GM23248 (cell line): ENCODE measurements around the gene KCNG2. TPM values are rescaled to one million over a fixed set of nuclear protein-coding genes. Genes with fewer than 3 reads are reported as not detected.
A peak's percentile ranks its signal among the peaks of the same experiment; 100 is the strongest.

Experiments used
- DNase-seq: peaks from one replicate; pipeline ENCODE4 v3.0.0-alpha.2; 2015
- H2AFZ ChIP-seq: fragments of 200-600 bp; sonication (generic); 2 replicates; pipeline ENCODE4 v1.6.1; 2016; ENCODE audit warnings: antibody characterized with exemption
- H3F3A ChIP-seq: fragments of 200-600 bp; sonication (generic); 2 replicates; pipeline ENCODE4 v1.6.1; 2016; ENCODE audit warnings: mild to moderate bottlenecking, antibody characterized with exemption, mixed run types; ENCODE audit not compliant: insufficient read depth
- H3K27ac ChIP-seq: fragments of 200-600 bp; sonication (generic); 2 replicates; pipeline ENCODE4 v1.5.1; 2016; ENCODE audit warnings: mild to moderate bottlenecking
- H3K27me3 ChIP-seq: fragments of 200-600 bp; sonication (generic); replicated peaks from 2 replicates; pipeline ENCODE4 v1.6.1; 2016; ENCODE audit warnings: mild to moderate bottlenecking; ENCODE audit not compliant: insufficient read depth
- H3K36me3 ChIP-seq: fragments of 200-600 bp; sonication (generic); 2 replicates; pipeline ENCODE4 v1.6.1; 2016; ENCODE audit warnings: low read depth, mild to moderate bottlenecking
- H3K4me1 ChIP-seq: fragments of 200-600 bp; sonication (generic); 2 replicates; pipeline ENCODE4 v1.6.1; 2016; ENCODE audit warnings: mild to moderate bottlenecking; ENCODE audit not compliant: insufficient read depth
- H3K4me2 ChIP-seq: fragments of 200-600 bp; sonication (generic); one replicate; pipeline ENCODE4 v1.6.1; 2016; ENCODE audit warnings: mild to moderate bottlenecking; ENCODE audit not compliant: unreplicated experiment
- H3K4me3 ChIP-seq: fragments of 200-600 bp; sonication (generic); 2 replicates; pipeline ENCODE4 v1.5.1; 2016; ENCODE audit warnings: mild to moderate bottlenecking
- H3K79me2 ChIP-seq: fragments of 200-600 bp; sonication (generic); 2 replicates; pipeline ENCODE4 v1.6.1; 2016; ENCODE audit warnings: mild to moderate bottlenecking; ENCODE audit not compliant: insufficient read depth
- H3K9ac ChIP-seq: fragments of 200-600 bp; sonication (generic); 2 replicates; pipeline ENCODE4 v1.6.1; 2016; ENCODE audit warnings: mild to moderate bottlenecking
- H3K9me2 ChIP-seq: fragments of 200-600 bp; sonication (generic); 2 replicates; pipeline ENCODE4 v1.6.1; 2016; ENCODE audit warnings: mixed run types, mild to moderate bottlenecking, moderate library complexity; ENCODE audit not compliant: insufficient read depth
- H3K9me3 ChIP-seq: fragments of 200-600 bp; sonication (generic); one replicate; pipeline ENCODE4 v1.6.1; 2017; ENCODE audit warnings: low read depth
- H4K20me1 ChIP-seq: fragments of 200-600 bp; sonication (generic); 2 replicates; pipeline ENCODE4 v1.6.0; 2016; ENCODE audit not compliant: insufficient read depth
- EZH2 ChIP-seq: fragments of 200-600 bp; sonication (generic); IDR thresholded peaks from 2 replicates; pipeline ENCODE4 v1.6.1; 2018; ENCODE audit warnings: antibody characterized with exemption, mild to moderate bottlenecking; ENCODE audit not compliant: insufficient read depth, poor library complexity, severe bottlenecking
- EZH2phosphoT487 ChIP-seq: fragments of 200-600 bp; sonication (generic); IDR thresholded peaks from 2 replicates; pipeline ENCODE4 v1.6.1; 2018; ENCODE audit warnings: antibody characterized with exemption, moderate library complexity, mild to moderate bottlenecking, low read depth; ENCODE audit not compliant: insufficient read depth
- WGBS, 2 experiments: methylation state at CpG; one replicate each; pipeline ENCODE4 v1.1.6; 2015 to 2017; ENCODE audit warnings: low lambda C conversion rate in 2 of 2, low coverage in 1 of 2; ENCODE audit errors: missing lambda C conversion rate in 2 of 2; 5-methylcytosine and 5-hydroxymethylcytosine counted together
- in situ Hi-C: fragments of 300-500 bp; cut with MboI; formaldehyde crosslinking; loops from 2 replicates; pipeline ENCODE4 v1.15.0; 2020
- polyA plus RNA-seq: library from polyadenylated mRNA; unstranded; fragments of >200 nt; fragmentation: Nextera tagmentation; extraction: Ambion mirVana; gene quantifications from 2 replicates; pipeline ENCODE4 v1.2.1, GENCODE V29; 2016
- total RNA-seq: library from RNA; depleted of rRNA; stranded (reverse); fragments of >200 nt; shearing (Covaris generic); gene quantifications from 2 replicates; pipeline ENCODE4 v1.2.3, GENCODE V29; 2014

KCNG2 gene
- total and polyA plus RNA-seq, 2 experiments from 2014 or later: not detected

DNA sequence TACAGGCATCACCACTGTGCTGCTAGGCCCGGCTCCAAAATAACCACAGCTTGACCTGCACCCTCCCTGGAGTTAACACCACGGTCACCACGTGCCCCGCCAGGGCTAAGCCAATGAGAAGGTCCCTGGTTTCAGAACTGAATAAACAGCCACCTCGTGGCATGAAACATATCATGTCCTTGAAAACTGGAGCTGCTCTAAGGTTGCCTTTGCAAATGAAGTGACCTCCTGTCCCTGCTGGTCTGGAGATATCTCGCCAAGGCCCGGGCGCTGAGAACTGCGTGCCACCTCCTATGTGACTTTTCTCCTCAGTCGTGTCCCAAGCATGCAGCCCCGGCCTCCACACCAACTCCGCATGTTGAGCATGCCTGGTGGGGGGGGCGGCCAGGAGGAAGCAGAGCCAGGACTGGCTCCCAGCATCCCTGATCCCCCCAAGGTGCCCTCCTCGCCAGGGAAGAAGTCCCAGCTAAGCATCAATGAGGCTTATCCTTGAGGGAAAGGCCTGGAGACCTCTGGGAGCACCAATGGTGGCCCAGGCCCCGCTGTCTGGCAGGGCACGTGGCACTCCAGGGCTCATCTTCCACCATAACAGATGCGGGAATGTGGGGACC is 16.3 kb upstream of the KCNG2 start:
- no peak overlapping the region for H3K9ac ChIP-seq
- H3K4me2 ChIP-seq: no peak overlapping the region
- WGBS, 2 experiments: 67 to 68% methylated on average over 17 of the region's 17 CpGs

GRCh38 chr18:79782566-79783308 is 15.0 kb upstream of the KCNG2 start:
- in situ Hi-C loops: no loop called here
- whole genome bisulfite sequencing, 2 experiments: 58 to 63% methylated on average over 42 to 43 of the region's 43 CpGs
- Histone ChIP-seq H4K20me1 (no peaks in the 10 kb centered on the region), H3K27me3 (peaks cover 20% of the 10 kb centered on the region), H3K9me2 (no peaks in the 10 kb centered on the region), H3K9me3 (no peaks in the 10 kb centered on the region), H3K4me3 (no peak overlapping the region), H3K4me1 (no peaks in the 10 kb centered on the region), H3K9ac (no peak overlapping the region), H3K4me2 (no peak overlapping the region), H3K27ac (no peak overlapping the region), H2AFZ (no peak overlapping the region), H3K79me2 (no peaks in the 10 kb centered on the region), H3F3A (no peaks in the 10 kb centered on the region), H3K36me3 (no peaks in the 10 kb centered on the region)
- TF ChIP-seq EZH2phosphoT487: no peak
- no peak for DNase-seq

More for the DNA sequence above, 16.3 kb upstream of the KCNG2 start:
- no peaks in the 10 kb centered on the region for H3F3A ChIP-seq
- H3K79me2 ChIP-seq: no peaks in the 10 kb centered on the region
- no peaks in the 10 kb centered on the region for H3K4me1 ChIP-seq
- TF ChIP-seq EZH2 (no peak), EZH2phosphoT487 (no peak)
- no peaks in the 10 kb centered on the region for H3K36me3 ChIP-seq
- no peaks in the 10 kb centered on the region for H4K20me1 ChIP-seq
- no peaks in the 10 kb centered on the region for H3K9me2 ChIP-seq
- H3K27me3 ChIP-seq: peaks cover 10% of the 10 kb centered on the region
- in situ Hi-C loops: no loop called here
- no peaks in the 10 kb centered on the region for H3K9me3 ChIP-seq
- no peak overlapping the region for H2AFZ ChIP-seq
- no peak overlapping the region for H3K27ac ChIP-seq
- H3K4me3 ChIP-seq: no peak overlapping the region
- no peak for DNase-seq

GRCh38 chr18:79784071-79784913 is 13.4 kb upstream of the KCNG2 start:
- no peak for DNase-seq
- no peak overlapping the region for H3K4me3 ChIP-seq
- H4K20me1 ChIP-seq: no peaks in the 10 kb centered on the region
- no peaks in the 10 kb centered on the region for H3K9me2 ChIP-seq
- H3K27me3 ChIP-seq: peaks cover 22% of the 10 kb centered on the region
- no peak overlapping the region for H2AFZ ChIP-seq
- no peaks in the 10 kb centered on the region for H3K4me1 ChIP-seq
- no peak overlapping the region for H3K4me2 ChIP-seq
- no peak overlapping the region for H3K27ac ChIP-seq
- no peaks in the 10 kb centered on the region for H3K79me2 ChIP-seq
- H3K9ac ChIP-seq: no peak overlapping the region
- no peak for TF ChIP-seq EZH2
- TF ChIP-seq EZH2phosphoT487: no peak
- H3K36me3 ChIP-seq: no peaks in the 10 kb centered on the region
- 80% methylated on average over 42 of the region's 42 CpGs for WGBS, 2 experiments
- in situ Hi-C loops: no loop called here
- no peaks in the 10 kb centered on the region for H3F3A ChIP-seq
- H3K9me3 ChIP-seq: no peaks in the 10 kb centered on the region

DNA sequence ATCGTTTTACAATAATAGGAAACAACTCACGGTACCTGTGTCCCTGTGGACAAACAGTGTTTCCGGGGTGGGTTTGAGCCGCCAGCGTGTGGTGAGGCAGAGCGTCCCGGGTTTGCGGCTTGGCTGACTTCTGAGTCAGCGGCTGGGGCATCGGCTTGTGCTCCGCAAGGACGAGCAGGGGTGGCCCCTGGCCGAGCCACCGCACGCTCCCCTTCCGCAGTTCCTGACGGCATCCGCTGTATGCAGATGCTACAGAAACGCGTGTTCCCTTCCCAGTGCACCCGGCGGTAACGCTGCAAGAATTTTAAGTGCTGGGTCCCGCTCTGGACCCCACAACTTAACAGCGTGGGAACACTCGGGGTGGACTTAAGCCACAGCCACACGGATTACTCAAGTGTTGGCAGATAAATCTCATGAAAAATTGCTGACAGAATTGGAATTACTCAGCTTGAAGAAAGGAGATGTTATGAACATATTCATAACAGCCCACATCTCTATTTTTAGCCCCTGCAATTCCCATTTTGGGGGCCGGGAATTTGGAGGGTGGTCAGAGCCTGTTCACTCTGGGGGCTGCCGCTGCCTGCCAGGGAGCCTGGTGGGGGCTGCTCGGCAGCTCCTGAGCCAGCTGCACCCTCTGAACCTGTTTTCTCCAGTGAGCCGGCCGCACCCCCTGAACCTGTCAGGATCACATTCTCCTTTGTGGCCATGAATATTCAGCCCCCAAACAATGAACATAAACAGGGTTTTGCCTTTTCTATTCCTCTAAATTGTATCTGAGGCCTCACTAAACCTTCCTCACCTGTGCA is 12.6 kb upstream of the KCNG2 start:
- Histone ChIP-seq H3K4me2 (no peak overlapping the region), H3K36me3 (no peaks in the 10 kb centered on the region), H3K9me2 (no peaks in the 10 kb centered on the region), H3K9ac (no peak overlapping the region), H3K4me1 (no peaks in the 10 kb centered on the region), H3K27ac (no peak overlapping the region), H3F3A (no peaks in the 10 kb centered on the region), H3K79me2 (no peaks in the 10 kb centered on the region), H3K4me3 (no peak overlapping the region), H3K9me3 (no peaks in the 10 kb centered on the region), H3K27me3 (peaks cover 22% of the 10 kb centered on the region), H4K20me1 (no peaks in the 10 kb centered on the region), H2AFZ (no peak overlapping the region)
- WGBS, 2 experiments: 37 to 47% methylated on average over 32 of the region's 32 CpGs
- in situ Hi-C loops: no loop called here
- DNase-seq: peak; percentile 47
- TF ChIP-seq EZH2 (peak; percentile 16), EZH2phosphoT487 (no peak)
